SK-N-MC (cell line): ENCODE results near the gene IQCN.

Experiments used
- EZH2 ChIP-seq: fragments of 200-600 bp; sonication (generic); IDR thresholded peaks from one replicate; pipeline ENCODE4 v1.6.1; 2017; ENCODE audit warnings: antibody characterized with exemption
- POLR2AphosphoS5 ChIP-seq: IDR thresholded peaks from 2 replicates; pipeline ENCODE4 v1.6.1; 2012; ENCODE audit warnings: mild to moderate bottlenecking, low read depth, low read length, borderline replicate concordance

DNA sequence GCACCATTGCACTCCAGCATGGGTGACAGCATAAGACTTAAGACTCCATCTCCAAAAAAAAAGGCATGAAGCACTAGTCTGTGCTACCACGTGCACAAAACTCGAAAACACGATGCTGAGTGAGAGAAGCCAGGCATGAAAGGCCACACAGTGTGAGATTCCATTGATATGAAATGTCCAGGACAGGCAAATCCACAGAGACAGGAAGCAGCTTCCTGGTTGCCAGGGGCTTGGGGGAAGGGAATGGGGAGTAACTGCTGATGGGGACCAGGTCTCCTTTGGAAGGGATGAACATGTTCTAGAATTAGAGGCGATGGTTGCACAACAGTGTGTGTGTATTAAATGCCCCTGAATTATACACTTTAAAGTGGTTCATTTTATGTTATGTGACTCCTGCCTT is 23.1 kb upstream of the IQCN start:
- TF ChIP-seq EZH2: no peak
- no peak for TF ChIP-seq POLR2AphosphoS5
